HepG2 (cell line): ENCODE results near the gene DDIAS.

Source experiments
- CTCF ChIP-seq: sonication (generic); formaldehyde crosslinking; IDR thresholded peaks from 2 replicates; pipeline ENCODE4 v1.5.0; 2020; ENCODE audit warnings: mild to moderate bottlenecking, missing genetic modification reagents, moderate library complexity
- DRAP1 ChIP-seq: IDR thresholded peaks from 2 replicates; pipeline ENCODE4 v1.6.1; 2016; ENCODE audit warnings: missing genetic modification reagents, missing compliant biosample characterization
- HDAC2 ChIP-seq: sonication (generic); formaldehyde crosslinking; IDR thresholded peaks from 2 replicates; pipeline ENCODE4 v1.4.0; 2020; ENCODE audit warnings: missing genetic modification reagents
- IRF1 ChIP-seq: sonication (generic); formaldehyde crosslinking; IDR thresholded peaks from 2 replicates; pipeline ENCODE4 v1.4.0; 2020; ENCODE audit warnings: low read depth, mild to moderate bottlenecking, missing genetic modification reagents
- NR3C1 ChIP-seq: sonication (generic); formaldehyde crosslinking; IDR thresholded peaks from 2 replicates; pipeline ENCODE4 v1.4.0; 2020; ENCODE audit warnings: missing genetic modification reagents
- RAD21 ChIP-seq: fragments of 450-650 bp; formaldehyde crosslinking; IDR thresholded peaks from 2 replicates; pipeline ENCODE4 v1.5.0; 2020; ENCODE audit warnings: mild to moderate bottlenecking
- SMC3 ChIP-seq: IDR thresholded peaks from 2 replicates; pipeline ENCODE4 v1.6.1; 2011; ENCODE audit warnings: low read length, improper control_type of control experiment
- TEAD2 ChIP-seq: sonication (generic); formaldehyde crosslinking; IDR thresholded peaks from 2 replicates; pipeline ENCODE4 v1.9.0; 2021; ENCODE audit warnings: missing genetic modification reagents
- ZBTB43 ChIP-seq: sonication (generic); formaldehyde crosslinking; conservative IDR thresholded peaks from 2 replicates; pipeline ENCODE4 v1.4.0; 2020; ENCODE audit warnings: missing genetic modification reagents

- TF ChIP-seq SMC3 (no peak), ZBTB43 (CRISPR knock-in tag) (no peak), NR3C1 (CRISPR knock-in tag) (no peak), IRF1 (no peak), CTCF (CRISPR knock-in tag) (no peak), TEAD2 (CRISPR knock-in tag) (no peak), HDAC2 (CRISPR knock-in tag) (no peak), RAD21 (CRISPR knock-in tag) (no peak), DRAP1 (CRISPR knock-in tag) (no peak)
Observed at GRCh38 chr11:82896183-82896582, 5.4 kb upstream of the DDIAS start.
